Activated naive CD8-positive, alpha-beta T cell treated with anti-CD3 and anti-CD28 coated beads, Interleukin-2, amount 10 ng/mL, durations not matched to agents 7 days and 5 days (primary cell): ENCODE measurements around the gene U2AF2. TPM values are rescaled to one million over a fixed set of nuclear protein-coding genes. Genes with fewer than 3 reads are reported as not detected.

Experiments used
- ATAC-seq: fragments of 150-1000 bp; cut with Tn5 transposase; one replicate; pipeline ENCODE4 v1.10.0; 2021; ENCODE audit warnings: low read depth, moderate library complexity
- POLR2A ChIA-PET: fragments of 350-600 bp; sonication (Branson Sonifier 250); formaldehyde crosslinking; loops from one replicate; lab custom pipeline; 2021; ENCODE audit warnings: antibody characterized with exemption; lab: Charles Lee
- DNase-seq: peaks from one replicate; pipeline ENCODE4 v3.0.0; 2021
- H3K27ac Mint-ChIP-seq: one replicate; pipeline ENCODE4 v1.8.0; 2022; ENCODE audit warnings: mild to moderate bottlenecking, mixed read lengths
- H3K27me3 Mint-ChIP-seq: one replicate; pipeline ENCODE4 v1.8.0; 2022; ENCODE audit warnings: mild to moderate bottlenecking, moderate library complexity, mixed read lengths
- H3K36me3 Mint-ChIP-seq: one replicate; pipeline ENCODE4 v1.8.0; 2021; ENCODE audit warnings: mild to moderate bottlenecking, mixed read lengths
- H3K4me1 Mint-ChIP-seq: one replicate; pipeline ENCODE4 v1.8.0; 2021; ENCODE audit warnings: mixed read lengths
- H3K4me3 Mint-ChIP-seq: one replicate; pipeline ENCODE4 v1.8.0; 2022; ENCODE audit warnings: mild to moderate bottlenecking, moderate library complexity, mixed read lengths
- H3K9me3 Mint-ChIP-seq: one replicate; pipeline ENCODE4 v1.8.0; 2021; ENCODE audit warnings: mixed read lengths
- total RNA-seq, 2 experiments: library from RNA; stranded (reverse); gene quantifications; one replicate each; pipeline ENCODE4 v1.2.3, GENCODE V29; 2021

The U2AF2 gene
- total RNA-seq, 2 experiments from 2014 or later = 257 to 267 TPM

GRCh38 chr19:55624109-55625003 is 30.5 kb upstream of the U2AF2 start, which contains the start of gene ZNF784:
ZNF784 (minus strand) TSS chr19:55624566; CDS start chr19:55624561, 5 bp downstream.
- Mint-ChIP-seq H3K4me1 (peaks cover 53% of the 10 kb centered on the region), H3K36me3 (peaks cover 4% of the 10 kb centered on the region), H3K27me3 (peaks cover 17% of the 10 kb centered on the region), H3K27ac (peak within 1 kb of the TSS; percentile 99), H3K9me3 (peaks cover 1% of the 10 kb centered on the region), H3K4me3 (peak within 1 kb of the TSS; percentile 99)
- peak; percentile 97 for DNase-seq
- ATAC-seq = peak; percentile 55
- POLR2A ChIA-PET = interaction anchor here (0.7 to 4.3 kb wide), 15 partner anchors 9 to 285 kb away, joined by 3 to 49 read pairs (median 4); partner anchors contain the start of genes FIZ1, ISOC2, KMT5C and U2AF2

DNA sequence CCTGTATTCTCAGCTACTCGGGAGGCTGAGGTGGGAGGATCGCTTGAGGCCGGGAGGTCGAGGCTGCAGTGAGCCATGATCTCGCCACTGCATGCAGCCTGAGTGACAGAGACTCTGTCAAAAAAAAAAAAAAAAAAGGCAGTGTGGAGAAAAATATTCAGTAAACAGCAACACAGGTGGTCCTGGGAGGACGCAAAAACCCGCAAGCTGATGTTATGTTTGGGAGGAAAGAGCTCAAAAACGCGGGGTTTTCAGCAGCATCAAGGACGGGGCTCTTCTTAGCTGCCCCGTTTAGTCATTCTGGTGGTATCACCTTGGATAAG is 29.9 kb upstream of the U2AF2 start:
- DNase-seq (no peak), ATAC-seq (no peak)
- Mint-ChIP-seq H3K27me3 (peaks cover 17% of the 10 kb centered on the region), H3K4me3 (peak overlapping the region; percentile 99), H3K27ac (peak overlapping the region; percentile 99), H3K4me1 (peaks cover 49% of the 10 kb centered on the region), H3K9me3 (peaks cover 1% of the 10 kb centered on the region), H3K36me3 (no peaks in the 10 kb centered on the region)
- POLR2A ChIA-PET = interaction anchor here (0.7 to 4.3 kb wide), 16 partner anchors 8 to 465 kb away, joined by 3 to 49 read pairs (median 4); partner anchors contain the start of genes FIZ1, ISOC2, KMT5C and U2AF2

DNA sequence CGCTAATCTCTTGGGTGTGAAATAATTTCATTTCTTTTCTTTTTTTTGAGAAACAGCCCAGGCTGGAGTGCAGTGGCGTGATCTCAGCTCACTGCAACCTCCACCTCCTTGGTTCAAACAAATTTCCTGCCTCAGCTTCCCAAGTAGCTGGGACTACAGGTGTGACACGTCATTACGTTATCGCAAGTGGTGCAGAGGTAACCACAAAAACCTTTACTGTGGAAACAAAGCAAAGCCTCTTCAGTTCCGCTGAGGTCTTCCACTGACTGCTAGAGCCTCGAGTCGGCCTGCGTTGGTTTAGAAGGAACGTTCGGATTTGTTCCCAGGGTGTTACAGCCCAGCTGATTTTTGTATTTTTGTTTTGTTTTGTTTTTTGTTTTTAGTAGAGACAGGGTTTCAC is 28.5 kb upstream of the U2AF2 start:
- Mint-ChIP-seq H3K4me1 (peaks cover 37% of the 10 kb centered on the region), H3K4me3 (peak overlapping the region; percentile 74), H3K36me3 (no peaks in the 10 kb centered on the region), H3K27ac (peak overlapping the region; percentile 75), H3K27me3 (peaks cover 22% of the 10 kb centered on the region), H3K9me3 (peaks cover 1% of the 10 kb centered on the region)
- DNase-seq (no peak), ATAC-seq (peak; percentile 62)
- POLR2A ChIA-PET = interaction anchor here (1.2 to 4.3 kb wide), 4 partner anchors 17 to 150 kb away, joined by 5 to 49 read pairs (median 21); partner anchors contain the start of genes FIZ1, ZNF524, ZNF628 and ZNF865

- DNase-seq (no peak), ATAC-seq (peak; percentile 40)
- Mint-ChIP-seq H3K9me3 (no peaks in the 10 kb centered on the region), H3K4me1 (peaks cover 36% of the 10 kb centered on the region), H3K4me3 (no peak overlapping the region), H3K27ac (peak overlapping the region; percentile 5), H3K36me3 (peaks cover 13% of the 10 kb centered on the region), H3K27me3 (peaks cover 23% of the 10 kb centered on the region)
- POLR2A ChIA-PET = interaction anchor here (0.6 to 2.0 kb wide), 8 partner anchors 10 to 657 kb away, joined by 3 to 7 read pairs (median 6); partner anchors contain the start of genes CCDC106 and ZNF581
Measured at GRCh38 chr19:55632463-55632834, 22.4 kb upstream of the U2AF2 start.

DNA sequence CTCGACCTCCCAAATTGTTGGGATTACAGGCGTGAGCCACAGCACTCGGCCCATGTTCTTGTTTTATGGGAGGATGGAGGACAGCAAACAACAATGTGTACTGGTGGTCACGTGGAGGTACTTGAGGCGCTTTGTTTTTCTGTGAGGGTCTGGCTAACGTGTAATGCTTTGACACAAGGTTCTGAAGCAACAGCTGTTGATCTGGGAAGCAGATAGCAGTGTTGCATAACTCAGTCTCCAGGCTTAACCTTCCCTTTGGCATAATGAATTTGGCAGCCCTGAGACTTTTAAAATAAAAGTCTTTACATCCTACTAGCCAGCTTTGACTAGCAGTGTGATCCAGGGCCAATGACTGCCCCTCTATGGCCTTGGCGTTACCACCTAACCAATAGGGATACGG is 21.0 kb upstream of the U2AF2 start:
- DNase-seq (no peak), ATAC-seq (no peak)
- Mint-ChIP-seq H3K9me3 (no peaks in the 10 kb centered on the region), H3K36me3 (peaks cover 18% of the 10 kb centered on the region), H3K4me1 (peaks cover 37% of the 10 kb centered on the region), H3K27me3 (peaks cover 12% of the 10 kb centered on the region), H3K27ac (peak overlapping the region; percentile 100), H3K4me3 (no peak overlapping the region)
- POLR2A ChIA-PET = interaction anchor here (0.7 to 3.8 kb wide), 13 partner anchors 9 to 175 kb away, joined by 3 to 13 read pairs (median 7); partner anchors contain the start of genes CCDC106, ZNF581, ZNF628 and ZNF784

DNA sequence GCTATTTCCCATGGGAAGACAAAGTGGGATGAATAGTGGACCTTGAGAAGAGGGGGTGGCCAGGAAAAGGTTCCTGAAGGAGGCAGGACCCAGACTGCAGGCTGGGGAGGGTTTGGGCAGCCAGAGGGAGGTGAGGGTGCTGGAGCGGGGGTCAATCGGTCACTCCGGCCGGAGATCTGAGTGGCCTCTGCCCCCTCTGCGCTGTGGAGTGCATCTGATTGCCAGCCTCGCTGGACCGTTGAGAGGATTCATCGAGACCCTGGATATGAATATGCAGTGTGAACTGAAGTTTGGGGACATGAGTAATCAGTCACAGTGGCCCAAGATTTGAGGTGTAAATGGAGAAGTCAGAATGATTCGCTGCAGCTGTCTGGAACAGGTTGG is 19.5 kb upstream of the U2AF2 start:
- Mint-ChIP-seq H3K4me3 (peak overlapping the region; percentile 100), H3K9me3 (no peaks in the 10 kb centered on the region), H3K27me3 (peaks cover 7% of the 10 kb centered on the region), H3K36me3 (peaks cover 21% of the 10 kb centered on the region), H3K27ac (peak overlapping the region; percentile 100), H3K4me1 (peaks cover 43% of the 10 kb centered on the region)
- DNase-seq (no peak), ATAC-seq (no peak)
- POLR2A ChIA-PET = interaction anchor here (0.8 to 3.8 kb wide), 10 partner anchors 8 to 214 kb away, joined by 3 to 13 read pairs (median 7); partner anchors contain the start of genes CCDC106, FIZ1, ZNF581 and ZNF628

DNA sequence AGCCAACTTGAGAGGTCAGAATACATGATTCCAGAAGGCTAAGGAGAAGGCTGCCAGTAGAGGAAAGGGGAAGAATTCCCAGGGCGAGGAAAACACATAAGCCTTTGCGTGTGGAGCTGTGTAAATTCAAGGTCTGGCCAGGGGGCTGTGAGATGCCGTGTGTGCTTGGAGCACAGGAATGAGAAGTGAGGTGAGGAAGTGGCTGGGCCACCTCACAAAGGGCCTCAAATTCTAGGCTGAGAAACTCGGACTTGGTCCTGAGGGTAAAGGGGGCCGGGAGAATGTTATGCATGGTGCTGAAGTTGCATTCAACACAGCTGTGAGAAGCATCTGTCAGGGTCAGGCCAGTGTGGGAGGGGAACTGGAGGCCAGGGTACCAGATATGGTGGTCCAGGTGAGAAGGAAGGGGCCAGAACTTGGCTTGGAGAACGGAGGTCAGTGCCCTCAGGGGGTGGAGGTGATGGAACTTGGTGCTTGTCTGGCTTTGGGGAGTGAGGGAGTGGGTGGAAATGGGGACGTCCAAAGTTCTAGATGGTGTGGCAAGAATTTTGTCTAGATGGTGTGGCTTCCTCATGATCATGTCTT is 18.9 kb upstream of the U2AF2 start:
- ATAC-seq = no peak
- Mint-ChIP-seq H3K4me3 (peak overlapping the region; percentile 100), H3K36me3 (peaks cover 21% of the 10 kb centered on the region), H3K27me3 (peaks cover 3% of the 10 kb centered on the region), H3K4me1 (peaks cover 45% of the 10 kb centered on the region), H3K9me3 (no peaks in the 10 kb centered on the region), H3K27ac (peak overlapping the region; percentile 100)
- POLR2A ChIA-PET = interaction anchor here (0.9 to 3.8 kb wide), 4 partner anchors 11 to 160 kb away, joined by 4 to 13 read pairs (median 12); partner anchors contain the start of genes CCDC106, FIZ1, ZNF628 and ZNF784
- DNase-seq = no peak

DNA sequence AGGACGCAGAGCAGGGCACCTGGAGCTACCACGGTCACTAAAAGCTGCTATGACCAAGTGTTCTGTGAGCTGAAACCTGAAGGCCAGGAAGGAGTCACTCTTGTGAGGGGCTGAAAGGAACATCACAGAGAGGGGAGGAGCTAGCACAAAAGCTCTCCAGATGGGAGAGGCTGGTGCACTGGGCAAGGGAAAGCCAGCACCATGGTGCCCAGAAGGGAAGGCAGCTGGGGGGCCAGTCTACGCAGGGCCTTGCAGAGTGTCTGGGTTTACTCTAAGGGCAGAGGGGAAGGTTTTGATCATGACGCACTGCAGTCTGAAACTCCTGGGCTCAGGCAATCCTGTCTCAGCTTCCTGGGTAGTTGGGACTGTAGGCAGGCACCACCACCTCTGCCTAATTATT is 18.1 kb upstream of the U2AF2 start:
- Mint-ChIP-seq H3K27ac (peak overlapping the region; percentile 100), H3K4me1 (peaks cover 44% of the 10 kb centered on the region), H3K4me3 (peak overlapping the region; percentile 100), H3K27me3 (no peaks in the 10 kb centered on the region), H3K36me3 (peaks cover 21% of the 10 kb centered on the region), H3K9me3 (no peaks in the 10 kb centered on the region)
- DNase-seq = no peak
- POLR2A ChIA-PET = interaction anchor here (0.9 to 3.8 kb wide), 4 partner anchors 11 to 38 kb away, joined by 3 to 13 read pairs (median 4); partner anchors contain the start of genes FIZ1, U2AF2 and ZNF784
- no peak for ATAC-seq

GRCh38 chr19:55637534-55637933 is 17.3 kb upstream of the U2AF2 start:
- POLR2A ChIA-PET = interaction anchor here (0.7 to 3.8 kb wide), 5 partner anchors 10 to 1272 kb away, joined by 3 to 13 read pairs (median 3); partner anchors contain the start of genes LAIR1, U2AF2 and ZNF784
- Mint-ChIP-seq H3K36me3 (peaks cover 21% of the 10 kb centered on the region), H3K9me3 (no peaks in the 10 kb centered on the region), H3K27me3 (no peaks in the 10 kb centered on the region), H3K4me3 (no peak overlapping the region), H3K27ac (no peak overlapping the region), H3K4me1 (peaks cover 41% of the 10 kb centered on the region)
- no peak for DNase-seq
- no peak for ATAC-seq

- Mint-ChIP-seq H3K4me3 (peak overlapping the region; percentile 55), H3K36me3 (peaks cover 22% of the 10 kb centered on the region), H3K27me3 (no peaks in the 10 kb centered on the region), H3K9me3 (no peaks in the 10 kb centered on the region), H3K4me1 (peaks cover 48% of the 10 kb centered on the region), H3K27ac (peak overlapping the region; percentile 83)
- peak; percentile 64 for DNase-seq
- POLR2A ChIA-PET = interaction anchor here (0.7 to 1.8 kb wide), 6 partner anchors 16 to 1481 kb away, joined by 3 to 6 read pairs (median 4); partner anchors contain the start of genes U2AF2 and ZNF865
- peak; percentile 9 for ATAC-seq
Measured at GRCh38 chr19:55638864-55639359, 15.9 kb upstream of the U2AF2 start.

GRCh38 chr19:55640043-55640576 is 14.7 kb upstream of the U2AF2 start:
- ATAC-seq = peak; percentile 21
- POLR2A ChIA-PET = interaction anchor here (1.8 kb wide), 1 partner anchor 14 kb away, joined by 4 read pairs; the partner anchor contains the start of gene U2AF2
- peaks cover 17% of the 10 kb centered on the region for H3K36me3 Mint-ChIP-seq

More at GRCh38 chr19:55640043-55640576, 14.7 kb upstream of the U2AF2 start:
- peak; percentile 77 for DNase-seq
- Mint-ChIP-seq H3K4me1 (peaks cover 48% of the 10 kb centered on the region), H3K27ac (peak overlapping the region; percentile 83), H3K27me3 (no peaks in the 10 kb centered on the region), H3K9me3 (no peaks in the 10 kb centered on the region), H3K4me3 (peak overlapping the region; percentile 71)
